PFSK-1 (cell line): ENCODE measurements around the gene RASA2.

Source experiments
- FOXP2 ChIP-seq: optimal IDR thresholded peaks from 2 replicates; pipeline ENCODE3; 2011; ENCODE audit warnings: borderline replicate concordance, control low read depth, inconsistent platforms; ENCODE audit not compliant: insufficient read depth; ENCODE audit errors: extremely low read length, extremely low read depth
- POLR2AphosphoS5 ChIP-seq: IDR thresholded peaks from 2 replicates; pipeline ENCODE4 v1.6.1; 2012; ENCODE audit warnings: low read depth, mild to moderate bottlenecking, control low read depth, low read length, moderate library complexity
- REST ChIP-seq, 2 experiments: IDR thresholded peaks; 2 replicates each; pipeline versions ENCODE4 v1.6.1 to v1.8.0; 2011 to 2012; ENCODE audit warnings: low read depth in 2 of 2, low read length in 2 of 2, control low read depth in 1 of 2, inconsistent platforms in 1 of 2, mild to moderate bottlenecking in 1 of 2, moderate library complexity in 1 of 2; ENCODE audit not compliant: insufficient read depth in 1 of 2
- SIN3A ChIP-seq: IDR thresholded peaks from 2 replicates; pipeline ENCODE4 v1.6.1; 2012; ENCODE audit warnings: mild to moderate bottlenecking, low read length, moderate library complexity, borderline replicate concordance; ENCODE audit not compliant: insufficient read depth
- TAF1 ChIP-seq: IDR thresholded peaks from 2 replicates; pipeline ENCODE4 v1.6.1; 2012; ENCODE audit warnings: low read length, control low read depth, borderline replicate concordance; ENCODE audit not compliant: insufficient read depth

The RASA2 gene

GRCh38 chr3:141657516-141657915 is 170.7 kb downstream of the RASA2 start:
- TF ChIP-seq REST (IDR thresholded peaks at IDR 0.05; ENCODE audit: insufficient read depth in 1 of 2, low read depth in 2 of 2, low read length in 2 of 2) = no peak
- TF ChIP-seq SIN3A = no peak
- TF ChIP-seq POLR2AphosphoS5 = no peak
- no peak for TF ChIP-seq FOXP2
- TF ChIP-seq TAF1 = no peak

GRCh38 chr3:141659821-141660613 is 173.2 kb downstream of the RASA2 start:
- TF ChIP-seq TAF1 = no peak
- no peak for TF ChIP-seq REST (IDR thresholded peaks at IDR 0.05; ENCODE audit: insufficient read depth in 1 of 2, low read depth in 2 of 2, low read length in 2 of 2)
- no peak for TF ChIP-seq POLR2AphosphoS5
- TF ChIP-seq SIN3A = no peak
- no peak for TF ChIP-seq FOXP2

- TF ChIP-seq POLR2AphosphoS5 (no peak), REST (IDR thresholded peaks at IDR 0.05; ENCODE audit: insufficient read depth in 1 of 2, low read depth in 2 of 2, low read length in 2 of 2) (no peak), SIN3A (no peak), FOXP2 (no peak), TAF1 (no peak)
Observed at GRCh38 chr3:141660614-141660947, 173.8 kb downstream of the RASA2 start.

GRCh38 chr3:141661229-141662196 is 174.7 kb downstream of the RASA2 start:
- TF ChIP-seq POLR2AphosphoS5 (no peak), REST (IDR thresholded peaks at IDR 0.05; ENCODE audit: insufficient read depth in 1 of 2, low read depth in 2 of 2, low read length in 2 of 2) (no peak)
